Smooth muscle cell (in vitro differentiated cells): ENCODE data around the gene ENGASE. TPM values are rescaled to one million over a fixed set of nuclear protein-coding genes. Genes with fewer than 3 reads are reported as not detected.

Source experiments
- DNase-seq: peaks from one replicate; lab custom pipeline; 2025; ENCODE audit not compliant: unreplicated experiment; lab: John Stamatoyannopoulos, UW
- H2AFZ ChIP-seq: fragments of 200-600 bp; sonication (generic); 2 replicates; pipeline ENCODE4 v1.6.0; 2016; ENCODE audit warnings: antibody characterized with exemption, low read depth, mild to moderate bottlenecking
- H3F3A ChIP-seq: fragments of 200-600 bp; sonication (generic); 2 replicates; pipeline ENCODE4 v1.6.0; 2017; ENCODE audit warnings: antibody characterized with exemption, low read depth
- H3K27ac ChIP-seq: fragments of 200-600 bp; sonication (generic); 2 replicates; pipeline ENCODE4 v1.5.1; 2016; ENCODE audit warnings: low read depth, mild to moderate bottlenecking
- H3K27me3 ChIP-seq: fragments of 200-600 bp; sonication (generic); 2 replicates; pipeline ENCODE4 v1.6.1; 2016; ENCODE audit warnings: low read depth, mild to moderate bottlenecking
- H3K36me3 ChIP-seq: fragments of 200-600 bp; sonication (generic); 2 replicates; pipeline ENCODE4 v1.5.1; 2016; ENCODE audit warnings: low read depth
- H3K4me1 ChIP-seq: fragments of 200-600 bp; sonication (generic); 2 replicates; pipeline ENCODE4 v1.5.1; 2016; ENCODE audit warnings: low read depth
- H3K4me2 ChIP-seq: fragments of 200-600 bp; sonication (generic); 2 replicates; pipeline ENCODE4 v1.6.0; 2016; ENCODE audit warnings: mild to moderate bottlenecking
- H3K4me3 ChIP-seq: fragments of 200-600 bp; sonication (generic); 2 replicates; pipeline ENCODE4 v1.5.1; 2016; ENCODE audit warnings: mild to moderate bottlenecking
- H3K79me2 ChIP-seq: fragments of 200-600 bp; sonication (generic); 2 replicates; pipeline ENCODE4 v1.6.0; 2016; ENCODE audit warnings: low read depth, mild to moderate bottlenecking
- H3K9ac ChIP-seq: fragments of 200-600 bp; sonication (generic); 2 replicates; pipeline ENCODE4 v1.6.0; 2016; ENCODE audit warnings: low read depth
- H3K9me3 ChIP-seq: fragments of 200-600 bp; sonication (generic); replicated peaks from 2 replicates; pipeline ENCODE4 v1.5.1; 2016; ENCODE audit warnings: low read depth
- H4K20me1 ChIP-seq: fragments of 200-600 bp; sonication (generic); 2 replicates; pipeline ENCODE4 v1.6.0; 2016; ENCODE audit warnings: low read depth
- WGBS: methylation state at CpG from one replicate; pipeline ENCODE4 v1.1.7; 2016; ENCODE audit warnings: low lambda C conversion rate; 5-methylcytosine and 5-hydroxymethylcytosine counted together
- polyA plus RNA-seq: library from polyadenylated mRNA; unstranded; fragments of >200 nt; fragmentation: Nextera tagmentation; extraction: Ambion mirVana; gene quantifications from 2 replicates; pipeline ENCODE4 v1.2.1, GENCODE V29; 2016
- total RNA-seq: library from RNA; depleted of rRNA; stranded (reverse); fragments of >200 nt; gene quantifications from 2 replicates; pipeline ENCODE4 v1.2.3, GENCODE V29; 2014
- TF ChIP-seq, protein P1 (sequence below): fragments of 200-600 bp; sonication (generic); IDR thresholded peaks from 2 replicates; pipeline ENCODE4 v1.5.1; 2017; ENCODE audit warnings: borderline replicate concordance, mild to moderate bottlenecking, antibody characterized with exemption; ENCODE audit not compliant: insufficient read depth, poor library complexity, severe bottlenecking

ENGASE gene
- total and polyA plus RNA-seq, 2 experiments from 2014 or later: 3.8 to 9.6 TPM

DNA sequence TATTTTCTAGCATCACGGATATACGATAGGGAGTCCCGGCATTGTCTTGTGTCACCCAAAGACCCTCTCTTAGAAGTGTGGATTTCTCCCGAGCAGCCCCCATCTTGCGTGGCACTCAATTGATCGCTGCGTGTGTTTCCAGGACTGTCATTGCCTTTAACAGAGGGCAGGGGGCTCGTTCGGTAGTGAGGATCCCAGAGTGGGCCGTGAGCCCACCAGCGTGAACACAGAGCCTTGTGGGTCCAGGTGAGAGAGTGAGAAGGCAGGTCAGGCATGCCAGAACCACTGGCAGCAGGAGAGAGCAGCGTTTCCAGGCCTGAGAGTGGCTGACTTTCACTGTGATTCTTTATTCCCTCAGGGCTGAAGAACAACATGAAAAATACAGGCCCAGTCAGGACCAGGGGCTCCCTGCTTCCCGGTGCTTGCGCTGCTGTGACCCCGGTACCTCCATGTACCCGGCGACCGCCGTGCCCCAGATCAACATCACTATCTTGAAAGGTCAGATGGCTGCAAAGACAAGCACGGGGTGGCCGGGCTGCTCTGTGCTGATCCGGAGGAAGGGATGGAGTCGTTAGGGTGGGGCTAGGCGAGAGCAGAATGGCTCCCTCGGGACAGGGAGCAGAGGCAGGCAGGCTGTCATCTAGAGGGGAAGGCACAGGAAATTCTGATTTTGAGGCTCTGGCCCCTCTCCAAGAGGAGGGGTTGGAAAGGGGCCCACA lies 28.3 kb upstream of the ENGASE start:
- H3K27ac ChIP-seq: no peak overlapping the region
- H3K27me3 ChIP-seq: no peaks in the 10 kb centered on the region
- no peaks in the 10 kb centered on the region for H3K79me2 ChIP-seq
- no peaks in the 10 kb centered on the region for H3K36me3 ChIP-seq
- no peaks in the 10 kb centered on the region for H3F3A ChIP-seq
- H3K4me1 ChIP-seq: peaks cover 6% of the 10 kb centered on the region
- no peak overlapping the region for H2AFZ ChIP-seq
- no peaks in the 10 kb centered on the region for H4K20me1 ChIP-seq
- H3K4me3 ChIP-seq: no peak overlapping the region
- H3K4me2 ChIP-seq: no peak overlapping the region
- TF ChIP-seq, protein P1, sequence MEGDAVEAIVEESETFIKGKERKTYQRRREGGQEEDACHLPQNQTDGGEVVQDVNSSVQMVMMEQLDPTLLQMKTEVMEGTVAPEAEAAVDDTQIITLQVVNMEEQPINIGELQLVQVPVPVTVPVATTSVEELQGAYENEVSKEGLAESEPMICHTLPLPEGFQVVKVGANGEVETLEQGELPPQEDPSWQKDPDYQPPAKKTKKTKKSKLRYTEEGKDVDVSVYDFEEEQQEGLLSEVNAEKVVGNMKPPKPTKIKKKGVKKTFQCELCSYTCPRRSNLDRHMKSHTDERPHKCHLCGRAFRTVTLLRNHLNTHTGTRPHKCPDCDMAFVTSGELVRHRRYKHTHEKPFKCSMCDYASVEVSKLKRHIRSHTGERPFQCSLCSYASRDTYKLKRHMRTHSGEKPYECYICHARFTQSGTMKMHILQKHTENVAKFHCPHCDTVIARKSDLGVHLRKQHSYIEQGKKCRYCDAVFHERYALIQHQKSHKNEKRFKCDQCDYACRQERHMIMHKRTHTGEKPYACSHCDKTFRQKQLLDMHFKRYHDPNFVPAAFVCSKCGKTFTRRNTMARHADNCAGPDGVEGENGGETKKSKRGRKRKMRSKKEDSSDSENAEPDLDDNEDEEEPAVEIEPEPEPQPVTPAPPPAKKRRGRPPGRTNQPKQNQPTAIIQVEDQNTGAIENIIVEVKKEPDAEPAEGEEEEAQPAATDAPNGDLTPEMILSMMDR: no peak
- 80% methylated on average over 25 of the region's 25 CpGs for WGBS
- no peak overlapping the region for H3K9ac ChIP-seq
- H3K9me3 ChIP-seq: no peaks in the 10 kb centered on the region
- DNase-seq: no peak

GRCh38 chr17:79046916-79047280 lies 27.7 kb upstream of the ENGASE start:
- Histone ChIP-seq H2AFZ (no peak overlapping the region), H3K36me3 (no peaks in the 10 kb centered on the region), H3K4me3 (no peak overlapping the region), H3K27me3 (no peaks in the 10 kb centered on the region), H4K20me1 (no peaks in the 10 kb centered on the region), H3K9me3 (no peaks in the 10 kb centered on the region), H3K4me2 (no peak overlapping the region), H3K4me1 (peaks cover 6% of the 10 kb centered on the region), H3K79me2 (no peaks in the 10 kb centered on the region), H3K9ac (no peak overlapping the region), H3K27ac (no peak overlapping the region), H3F3A (no peaks in the 10 kb centered on the region)
- WGBS: 87% methylated on average over 15 of the region's 15 CpGs
- no peak for DNase-seq
- TF ChIP-seq, protein P1: no peak

GRCh38 chr17:79047291-79047920 lies 27.2 kb upstream of the ENGASE start:
- Histone ChIP-seq H3K4me1 (peaks cover 6% of the 10 kb centered on the region), H3F3A (no peaks in the 10 kb centered on the region), H3K27me3 (no peaks in the 10 kb centered on the region), H2AFZ (no peak overlapping the region), H3K4me3 (no peak overlapping the region), H3K79me2 (no peaks in the 10 kb centered on the region), H4K20me1 (no peaks in the 10 kb centered on the region), H3K9me3 (no peaks in the 10 kb centered on the region), H3K4me2 (no peak overlapping the region), H3K36me3 (no peaks in the 10 kb centered on the region), H3K9ac (no peak overlapping the region), H3K27ac (no peak overlapping the region)
- no peak for DNase-seq
- TF ChIP-seq, protein P1: no peak
- 94% methylated on average over 30 of the region's 30 CpGs for WGBS
